ENCODE results near the gene PALB2.

GRCh38 chr16:23634461-23635036 is 6.6 kb downstream of the PALB2 start:
- TF ChIP-seq CTCF (IDR thresholded peaks at IDR 0.05) (no peak), POLR2A (IDR thresholded peaks at IDR 0.05) (no peak)
